Activated T-helper 2 cell treated with anti-CD3 and anti-CD28 coated beads, Interferon-gamma antibody, Interleukin-2, Interleukin-4, amounts not matched to agents 10 μg/mL and 5 μg/mL and 100 μg/mL, durations not matched to agents 14 hours and 24 hours and 36 hours (primary cell): Measurements from ENCODE around the gene PARP1. TPM values are rescaled to one million over a fixed set of nuclear protein-coding genes. Genes with fewer than 3 reads are reported as not detected.

Experiments used
- DNase-seq: peaks from one replicate; pipeline ENCODE4 v3.0.0; 2021; ENCODE audit warnings: low spot score
- H3K27ac Mint-ChIP-seq: one replicate; pipeline ENCODE4 v1.8.0; 2021; ENCODE audit warnings: mixed read lengths
- H3K27me3 Mint-ChIP-seq: one replicate; pipeline ENCODE4 v1.8.0; 2021; ENCODE audit warnings: low read depth, mixed read lengths
- H3K36me3 Mint-ChIP-seq: one replicate; pipeline ENCODE4 v1.8.0; 2021; ENCODE audit warnings: low read depth, mixed read lengths
- H3K4me1 Mint-ChIP-seq: one replicate; pipeline ENCODE4 v1.8.0; 2021; ENCODE audit warnings: low read depth, mixed read lengths
- H3K4me3 Mint-ChIP-seq: one replicate; pipeline ENCODE4 v1.8.0; 2021; ENCODE audit warnings: low read depth, mild to moderate bottlenecking, moderate library complexity, mixed read lengths
- H3K9me3 Mint-ChIP-seq: one replicate; pipeline ENCODE4 v1.8.0; 2021; ENCODE audit warnings: mixed read lengths
- intact Hi-C: fragments of 100-400 bp; cut with micrococcal nuclease; formaldehyde crosslinking; loops from one replicate; pipeline ENCODE4 v1.15.1; 2023
- total RNA-seq: library from RNA; stranded (reverse); gene quantifications from 2 replicates; pipeline ENCODE4 v1.2.3, GENCODE V29; 2022

Gene PARP1
- total RNA-seq, result 194 and 197 TPM in 2 replicates

DNA sequence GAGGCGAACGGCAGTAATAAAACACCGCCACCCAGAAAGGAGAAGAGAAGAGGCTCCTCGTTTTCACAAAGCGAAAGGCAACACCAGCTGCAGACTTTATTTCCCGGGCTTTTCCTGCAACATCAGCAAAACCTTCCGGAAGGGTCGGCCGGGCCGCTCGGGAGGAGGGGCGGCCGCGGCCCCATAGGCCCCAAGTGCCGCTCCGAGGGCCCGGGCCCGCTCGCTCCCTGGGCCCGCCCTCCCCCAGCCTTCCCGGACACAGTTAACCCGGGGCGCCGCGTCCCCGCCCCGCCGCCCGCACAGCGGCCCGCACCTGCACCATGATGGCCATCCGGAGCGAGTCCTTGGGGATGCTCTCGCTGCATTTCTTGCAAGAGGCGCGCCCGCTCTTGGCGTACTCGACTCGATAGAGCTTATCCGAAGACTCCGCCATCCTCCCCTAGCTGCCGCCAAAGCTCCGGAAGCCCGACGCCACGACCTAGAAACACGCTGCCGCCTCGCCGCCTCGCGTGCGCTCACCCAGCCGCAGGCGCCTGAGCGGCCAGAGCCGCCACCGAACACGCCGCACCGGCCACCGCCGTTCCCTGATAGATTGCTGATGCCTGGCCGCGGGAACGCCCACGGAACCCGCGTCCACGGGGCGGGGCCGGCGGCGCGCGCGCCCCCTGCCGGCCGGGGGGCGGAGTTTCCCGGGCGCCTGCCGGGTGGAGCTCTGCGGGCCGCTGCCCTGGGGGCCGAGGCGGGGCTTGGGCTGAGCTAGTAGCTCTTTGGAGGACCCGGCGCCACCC lies at the start of gene PARP1:
Gene PARP1 (minus strand): TSS at position 597 of the 788 bp plus-strand sequence. CDS start 164 bp downstream, at position 433.
- H3K4me3 Mint-ChIP-seq, result peak within 1 kb of the TSS; percentile 93
- peak within 1 kb of the TSS; percentile 94 for H3K27ac Mint-ChIP-seq
- no peaks in the 10 kb centered on the region for H3K27me3 Mint-ChIP-seq
- peak; percentile 90 for DNase-seq
- H3K4me1 Mint-ChIP-seq, result peaks cover 33% of the 10 kb centered on the region
- peaks cover 10% of the 10 kb centered on the region for H3K36me3 Mint-ChIP-seq
- H3K9me3 Mint-ChIP-seq, result no peaks in the 10 kb centered on the region
- intact Hi-C loops, result loop anchor here (2.0 to 10.0 kb wide), 3 partner anchors 100 to 345 kb away; partner anchors contain the start of genes H3-3A and LIN9

DNA sequence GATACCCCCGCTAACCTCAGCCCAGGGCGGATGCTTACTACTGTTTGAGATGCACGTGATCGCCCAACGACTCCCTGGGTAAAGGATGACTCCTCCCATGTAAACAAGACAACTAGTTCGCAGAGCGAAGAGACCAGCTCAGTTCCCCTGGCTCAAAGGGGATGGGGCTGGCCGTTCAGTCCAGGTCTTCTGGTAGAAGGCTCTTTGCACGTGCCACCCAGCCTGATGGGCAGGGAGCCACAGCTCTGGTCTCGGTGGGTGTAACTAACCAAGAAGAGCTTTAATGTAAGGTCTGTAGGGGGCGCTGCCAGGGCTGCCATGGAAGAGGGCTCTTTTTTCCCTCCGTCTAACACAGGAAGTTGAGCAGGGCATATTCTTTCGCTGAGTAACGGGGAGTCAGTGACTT lies 49.4 kb upstream of the PARP1 start:
- H3K27ac Mint-ChIP-seq, result peak overlapping the region; percentile 6
- no peaks in the 10 kb centered on the region for H3K9me3 Mint-ChIP-seq
- intact Hi-C loops, result no loop called here
- peaks cover 10% of the 10 kb centered on the region for H3K27me3 Mint-ChIP-seq
- H3K4me3 Mint-ChIP-seq, result peak overlapping the region; percentile 28
- peak; percentile 19 for DNase-seq
- peaks cover 7% of the 10 kb centered on the region for H3K4me1 Mint-ChIP-seq
- H3K36me3 Mint-ChIP-seq, result no peaks in the 10 kb centered on the region

DNA sequence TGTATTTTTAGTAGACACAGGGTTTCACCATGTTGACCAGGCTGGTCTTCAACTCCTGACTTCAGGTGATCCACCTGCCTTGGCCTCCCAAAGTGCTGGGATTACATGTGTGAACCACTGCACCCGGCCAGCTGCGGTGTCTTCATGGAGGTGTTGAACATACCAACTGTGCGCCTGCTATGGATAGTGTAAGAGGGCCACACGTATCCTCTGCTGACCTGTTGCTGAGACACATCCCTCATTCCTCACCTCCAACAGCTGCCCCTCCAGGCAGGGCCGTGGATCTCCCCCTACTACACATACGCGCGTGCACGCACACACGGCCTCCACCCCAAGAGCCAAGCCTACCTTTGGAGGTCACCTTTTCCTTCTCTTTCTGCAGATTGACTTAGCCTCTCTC lies 48.0 kb upstream of the PARP1 start:
- H3K36me3 Mint-ChIP-seq, result no peaks in the 10 kb centered on the region
- no peak overlapping the region for H3K27ac Mint-ChIP-seq
- DNase-seq, result no peak
- peaks cover 7% of the 10 kb centered on the region for H3K4me1 Mint-ChIP-seq
- H3K9me3 Mint-ChIP-seq, result no peaks in the 10 kb centered on the region
- intact Hi-C loops, result no loop called here
- peaks cover 9% of the 10 kb centered on the region for H3K27me3 Mint-ChIP-seq
- no peak overlapping the region for H3K4me3 Mint-ChIP-seq

DNA sequence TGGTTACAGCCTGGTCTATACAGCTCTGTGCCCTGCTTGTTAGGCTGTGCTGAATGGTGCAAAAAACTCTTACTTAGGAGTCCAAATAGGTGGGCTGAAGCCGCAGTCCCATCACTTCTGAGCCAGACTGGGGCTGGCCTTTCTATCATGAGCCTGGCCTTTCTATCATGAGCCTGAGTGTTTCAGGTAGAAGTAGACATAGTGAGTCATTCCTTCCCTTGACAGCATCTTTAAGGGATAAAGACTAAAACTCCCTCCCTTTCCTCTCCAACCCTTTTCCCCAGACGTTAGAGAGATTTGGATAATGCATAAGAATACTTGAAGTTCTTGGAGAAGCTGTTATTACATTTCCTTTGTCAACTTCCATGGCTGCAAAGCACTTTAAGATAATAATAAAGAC lies 46.5 kb upstream of the PARP1 start:
- no peaks in the 10 kb centered on the region for H3K36me3 Mint-ChIP-seq
- H3K27me3 Mint-ChIP-seq, result peaks cover 6% of the 10 kb centered on the region
- intact Hi-C loops, result no loop called here
- H3K4me1 Mint-ChIP-seq, result peaks cover 7% of the 10 kb centered on the region
- no peak overlapping the region for H3K4me3 Mint-ChIP-seq
- no peak overlapping the region for H3K27ac Mint-ChIP-seq
- DNase-seq, result no peak
- H3K9me3 Mint-ChIP-seq, result no peaks in the 10 kb centered on the region

DNA sequence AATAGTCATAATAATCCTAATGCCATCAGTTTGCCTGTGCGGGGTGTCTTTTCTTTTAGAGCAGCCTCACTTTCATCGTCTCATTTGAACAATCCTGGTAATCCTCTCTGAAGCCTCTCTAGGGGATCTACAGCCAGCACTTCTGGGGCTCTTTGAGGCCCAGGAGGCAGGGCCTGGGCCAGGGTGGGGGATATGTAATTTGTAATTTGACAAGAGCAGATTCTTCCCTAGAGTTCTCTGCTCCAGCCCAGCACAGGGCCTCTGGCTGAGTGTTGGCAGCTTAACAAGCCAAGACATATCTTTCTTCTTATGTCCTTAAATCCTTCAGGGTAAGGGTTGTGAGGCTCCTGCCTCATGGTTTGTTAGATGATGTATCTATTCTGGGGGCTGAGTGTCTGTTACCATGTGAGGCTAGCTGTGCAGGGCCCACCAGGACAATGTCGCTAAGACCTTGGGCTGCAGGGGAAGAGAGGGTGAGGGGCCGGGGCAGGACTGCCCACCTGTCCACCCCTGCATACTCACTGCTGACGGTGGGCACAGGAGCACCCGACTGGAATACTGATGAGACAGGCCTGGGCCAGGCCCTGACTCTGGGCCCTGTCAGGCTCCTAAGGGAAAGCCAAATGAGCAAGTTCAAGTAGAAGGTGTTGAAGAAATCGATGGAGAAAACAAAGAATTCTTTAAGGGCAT lies 45.3 kb upstream of the PARP1 start:
- H3K4me3 Mint-ChIP-seq, result no peak overlapping the region
- intact Hi-C loops, result no loop called here
- peaks cover 7% of the 10 kb centered on the region for H3K4me1 Mint-ChIP-seq
- no peak overlapping the region for H3K27ac Mint-ChIP-seq
- H3K27me3 Mint-ChIP-seq, result peaks cover 6% of the 10 kb centered on the region
- H3K9me3 Mint-ChIP-seq, result no peaks in the 10 kb centered on the region
- no peak for DNase-seq
- H3K36me3 Mint-ChIP-seq, result no peaks in the 10 kb centered on the region

GRCh38 chr1:226450688-226451087 lies 42.8 kb upstream of the PARP1 start:
- H3K4me1 Mint-ChIP-seq, result peaks cover 7% of the 10 kb centered on the region
- H3K27ac Mint-ChIP-seq, result no peak overlapping the region
- H3K9me3 Mint-ChIP-seq, result no peaks in the 10 kb centered on the region
- no peak for DNase-seq
- H3K27me3 Mint-ChIP-seq, result peaks cover 8% of the 10 kb centered on the region
- no peak overlapping the region for H3K4me3 Mint-ChIP-seq
- intact Hi-C loops, result no loop called here
- no peaks in the 10 kb centered on the region for H3K36me3 Mint-ChIP-seq

DNA sequence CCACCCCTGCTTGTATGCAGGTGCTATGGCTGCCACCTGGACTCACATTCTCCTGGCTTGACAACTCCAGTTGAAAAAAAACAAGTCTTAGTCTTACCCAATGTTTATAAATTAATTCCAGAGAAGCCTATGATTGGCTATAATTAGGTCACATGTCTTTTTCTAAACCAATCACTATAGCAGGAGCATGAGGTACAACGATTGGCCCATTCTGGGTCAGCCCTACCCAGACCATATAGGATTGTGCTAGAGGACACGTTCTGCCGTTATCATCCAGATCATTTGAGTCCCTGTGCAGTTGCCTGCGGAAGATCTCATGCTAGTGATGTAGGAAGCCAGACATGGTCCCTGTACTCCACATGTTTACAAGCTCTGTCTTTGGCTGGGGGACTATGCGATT lies 41.9 kb upstream of the PARP1 start:
- peaks cover 8% of the 10 kb centered on the region for H3K27me3 Mint-ChIP-seq

GRCh38 chr1:226447932-226448665 lies 40.2 kb upstream of the PARP1 start:
- no peak for DNase-seq
- Mint-ChIP-seq H3K4me1 (peaks cover 26% of the 10 kb centered on the region), H3K4me3 (no peak overlapping the region), H3K36me3 (no peaks in the 10 kb centered on the region), H3K27me3 (peaks cover 19% of the 10 kb centered on the region), H3K27ac (no peak overlapping the region), H3K9me3 (no peaks in the 10 kb centered on the region)
- intact Hi-C loops, result no loop called here

More for the DNA sequence above, 41.9 kb upstream of the PARP1 start:
- no peak for DNase-seq
- Mint-ChIP-seq H3K4me1 (peaks cover 16% of the 10 kb centered on the region), H3K4me3 (no peak overlapping the region), H3K9me3 (no peaks in the 10 kb centered on the region), H3K36me3 (no peaks in the 10 kb centered on the region), H3K27ac (no peak overlapping the region)
- intact Hi-C loops, result no loop called here

DNA sequence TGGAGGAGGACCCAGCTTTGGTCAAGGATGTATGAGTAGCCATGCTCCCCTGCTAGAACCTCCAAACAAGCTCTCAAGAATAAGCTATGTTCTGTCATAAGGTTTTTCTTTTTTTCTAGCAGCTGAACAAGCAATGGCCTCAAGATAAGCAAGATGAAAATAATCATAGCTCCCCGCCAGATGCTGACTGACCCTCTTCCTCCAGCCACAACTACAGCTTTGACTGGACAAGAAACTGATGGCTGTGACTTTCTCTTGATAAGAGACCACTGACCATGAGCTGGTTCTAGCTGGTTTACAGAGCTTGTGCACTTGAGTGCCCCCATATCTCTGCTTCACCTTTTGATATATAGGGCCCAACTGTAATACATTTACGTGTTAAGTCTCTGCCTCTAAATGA lies 38.2 kb upstream of the PARP1 start:
- no peak overlapping the region for H3K27ac Mint-ChIP-seq
- H3K9me3 Mint-ChIP-seq, result no peaks in the 10 kb centered on the region
- peaks cover 21% of the 10 kb centered on the region for H3K27me3 Mint-ChIP-seq
- no peak overlapping the region for H3K4me3 Mint-ChIP-seq
- no peaks in the 10 kb centered on the region for H3K36me3 Mint-ChIP-seq
- peaks cover 26% of the 10 kb centered on the region for H3K4me1 Mint-ChIP-seq
- no peak for DNase-seq
- intact Hi-C loops, result no loop called here

GRCh38 chr1:226444901-226445300 lies 37.0 kb upstream of the PARP1 start:
- peak overlapping the region; percentile 54 for H3K27ac Mint-ChIP-seq
- H3K4me3 Mint-ChIP-seq, result no peak overlapping the region
- peaks cover 26% of the 10 kb centered on the region for H3K27me3 Mint-ChIP-seq
- peak; percentile 73 for DNase-seq
- intact Hi-C loops, result no loop called here
- H3K9me3 Mint-ChIP-seq, result no peaks in the 10 kb centered on the region
- H3K36me3 Mint-ChIP-seq, result no peaks in the 10 kb centered on the region
- peaks cover 26% of the 10 kb centered on the region for H3K4me1 Mint-ChIP-seq

DNA sequence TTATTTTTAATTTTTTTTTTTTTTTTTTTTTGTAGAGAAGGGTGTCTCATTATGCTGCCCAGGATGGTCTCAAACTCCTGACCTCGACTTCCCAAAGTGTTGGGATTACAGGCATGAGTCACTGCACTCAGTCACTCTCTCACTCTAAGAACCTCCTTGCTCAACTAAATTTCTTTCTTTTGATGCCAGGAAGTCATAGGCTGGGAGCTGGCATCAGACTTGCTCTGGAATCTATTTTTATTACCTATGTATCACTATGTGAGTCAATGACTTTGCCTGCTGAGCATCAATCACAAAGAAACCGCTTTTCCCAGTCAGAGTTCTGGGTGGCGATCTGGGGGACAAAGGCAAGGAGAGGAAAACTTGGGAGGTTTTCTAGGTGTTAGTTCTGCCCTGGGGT lies 35.5 kb upstream of the PARP1 start:
- H3K36me3 Mint-ChIP-seq, result no peaks in the 10 kb centered on the region
- intact Hi-C loops, result no loop called here
- no peak overlapping the region for H3K27ac Mint-ChIP-seq
- peaks cover 33% of the 10 kb centered on the region for H3K27me3 Mint-ChIP-seq
- no peak for DNase-seq
- H3K4me3 Mint-ChIP-seq, result no peak overlapping the region
- H3K4me1 Mint-ChIP-seq, result peaks cover 26% of the 10 kb centered on the region
- H3K9me3 Mint-ChIP-seq, result no peaks in the 10 kb centered on the region

GRCh38 chr1:226443033-226443432 lies 35.1 kb upstream of the PARP1 start:
- peaks cover 26% of the 10 kb centered on the region for H3K4me1 Mint-ChIP-seq

DNA sequence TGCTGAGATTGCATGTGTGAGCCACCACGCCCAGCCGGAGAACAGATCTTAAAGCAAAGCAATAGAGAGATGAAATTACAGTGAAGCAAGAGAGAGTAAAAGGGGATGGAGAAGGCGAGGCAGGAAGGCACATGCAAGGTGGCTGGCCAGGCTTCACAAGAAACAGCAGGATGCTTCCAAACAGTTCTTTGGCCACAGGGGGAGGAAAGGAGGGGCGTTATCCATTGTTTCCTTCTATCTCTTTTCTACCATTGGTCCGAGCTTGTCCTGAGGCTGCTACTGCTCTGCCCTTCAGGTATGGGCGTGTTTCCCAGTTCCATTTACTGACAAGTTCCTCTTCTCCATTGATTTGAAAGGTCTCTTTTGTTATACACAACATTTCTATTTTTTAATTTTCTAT lies 33.7 kb upstream of the PARP1 start:
- Mint-ChIP-seq H3K36me3 (no peaks in the 10 kb centered on the region), H3K27ac (no peak overlapping the region), H3K4me1 (peaks cover 26% of the 10 kb centered on the region), H3K4me3 (no peak overlapping the region), H3K27me3 (peaks cover 39% of the 10 kb centered on the region), H3K9me3 (no peaks in the 10 kb centered on the region)
- no peak for DNase-seq
- intact Hi-C loops, result no loop called here

More at GRCh38 chr1:226443033-226443432, 35.1 kb upstream of the PARP1 start:
- no peak overlapping the region for H3K4me3 Mint-ChIP-seq
- intact Hi-C loops, result no loop called here
- H3K27me3 Mint-ChIP-seq, result peaks cover 33% of the 10 kb centered on the region
- no peaks in the 10 kb centered on the region for H3K36me3 Mint-ChIP-seq
- no peak overlapping the region for H3K27ac Mint-ChIP-seq
- DNase-seq, result no peak
- no peaks in the 10 kb centered on the region for H3K9me3 Mint-ChIP-seq
